Ecto neural progenitor cell (in vitro differentiated cells): ENCODE results near the gene RFPL2.
"Not testable (repeated sequence)": the region's sequence is repeated elsewhere in the genome, so short reads cannot be mapped to it uniquely, and the experiment has no call there.

Experiments
- DNase-seq: peaks from one replicate; pipeline ENCODE4 v3.0.0-alpha.2; 2018; ENCODE audit warnings: low spot score

The RFPL2 gene

GRCh38 chr22:32164075-32164860 lies 40.6 kb downstream of the RFPL2 start:
- no peak for DNase-seq

- not testable (repeated sequence) for DNase-seq
Observed at GRCh38 chr22:32160411-32160810, 44.5 kb downstream of the RFPL2 start.

- DNase-seq: no peak
Observed at GRCh38 chr22:32158712-32159533, 46.0 kb downstream of the RFPL2 start, which contains the start of gene C22orf42. Gene C22orf42, minus strand, starts transcription at chr22:32159303. Its CDS starts 88 bp downstream, at chr22:32159215.

GRCh38 chr22:32157632-32158031 lies 47.2 kb downstream of the RFPL2 start:
- DNase-seq: not testable (repeated sequence)

GRCh38 chr22:32154727-32155126 lies 50.1 kb downstream of the RFPL2 start:
- DNase-seq: not testable (repeated sequence)

- not testable (repeated sequence) for DNase-seq
Observed at GRCh38 chr22:32151641-32152040, 53.2 kb downstream of the RFPL2 start.

- DNase-seq: not testable (repeated sequence)
Observed at GRCh38 chr22:32150647-32151046, 54.2 kb downstream of the RFPL2 start.

- not testable (repeated sequence) for DNase-seq
Observed at GRCh38 chr22:32148372-32148771, 56.5 kb downstream of the RFPL2 start.

GRCh38 chr22:32147128-32147527 lies 57.7 kb downstream of the RFPL2 start:
- DNase-seq: not testable (repeated sequence)

- DNase-seq: no peak
Observed at GRCh38 chr22:32144496-32145274, 60.2 kb downstream of the RFPL2 start.

- no peak for DNase-seq
Observed at GRCh38 chr22:32142600-32142999, 62.3 kb downstream of the RFPL2 start.

- DNase-seq: not testable (repeated sequence)
Observed at GRCh38 chr22:32140688-32141087, 64.2 kb downstream of the RFPL2 start.
